GM19397 (cell line): ENCODE results near the gene DOP1B.

Experiments
- ATAC-seq: cut with Tn5 transposase; IDR thresholded peaks from one replicate; pipeline ENCODE4 v1.9.1; 2021; ENCODE audit warnings: mild to moderate bottlenecking, moderate library complexity; ENCODE audit not compliant: unreplicated experiment

DOP1B gene

DNA sequence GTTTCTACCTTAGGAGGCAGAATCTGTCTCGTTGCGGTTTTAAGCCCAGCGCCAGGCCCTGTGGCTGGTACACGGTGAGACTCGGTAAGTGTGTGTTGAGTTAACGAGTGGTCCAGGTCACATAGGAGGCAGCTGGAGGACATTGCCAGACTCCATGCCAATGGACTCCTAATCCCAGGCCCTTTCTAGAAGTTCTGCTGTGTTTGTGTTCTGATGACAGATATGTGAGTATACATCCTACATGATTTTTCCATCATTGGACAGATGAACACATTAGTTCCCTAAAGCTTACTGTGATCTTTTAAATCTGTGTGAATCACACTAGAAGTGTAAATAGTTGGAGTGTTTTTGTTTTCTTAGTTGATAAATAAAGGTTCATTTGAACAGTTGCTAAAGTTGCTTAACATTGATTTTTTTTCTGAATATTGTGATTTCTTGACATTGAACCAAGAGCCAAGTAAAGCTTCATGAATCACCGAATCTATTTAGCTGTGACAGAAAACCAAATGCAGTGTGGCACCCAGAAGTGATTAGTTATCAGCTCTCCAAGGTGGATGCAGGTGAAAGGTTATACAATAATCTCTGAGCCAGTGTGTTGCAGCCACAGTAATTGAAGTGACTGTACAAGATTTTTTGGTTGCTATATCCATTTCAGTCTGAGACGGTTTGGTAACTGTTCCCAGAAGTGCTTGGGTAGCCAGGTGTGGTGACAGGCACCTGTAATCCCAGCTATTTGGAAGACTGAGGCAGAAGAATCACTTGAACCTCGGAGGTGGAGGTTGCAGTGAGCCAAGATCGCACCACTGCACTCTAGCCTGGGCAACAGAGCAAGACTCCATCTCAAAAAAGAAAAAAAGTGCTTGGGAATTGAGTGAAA, 46.3 kb downstream of the DOP1B start:
- no peak for ATAC-seq

DNA sequence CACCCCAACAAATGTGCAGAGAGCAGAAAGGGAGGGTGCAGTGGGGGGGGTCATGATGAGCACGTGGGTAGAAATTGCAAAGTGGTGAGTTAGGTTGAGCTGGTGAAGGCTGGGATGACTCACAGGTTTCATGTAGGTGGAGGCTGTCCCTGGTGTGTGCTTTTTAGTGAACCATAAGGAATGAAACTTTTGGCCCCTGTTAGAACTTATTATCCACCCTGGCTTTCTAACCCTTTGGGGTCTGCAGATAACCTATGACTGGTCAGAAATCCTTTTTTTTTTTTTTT, 46.9 kb downstream of the DOP1B start:
- ATAC-seq, result no peak

DNA sequence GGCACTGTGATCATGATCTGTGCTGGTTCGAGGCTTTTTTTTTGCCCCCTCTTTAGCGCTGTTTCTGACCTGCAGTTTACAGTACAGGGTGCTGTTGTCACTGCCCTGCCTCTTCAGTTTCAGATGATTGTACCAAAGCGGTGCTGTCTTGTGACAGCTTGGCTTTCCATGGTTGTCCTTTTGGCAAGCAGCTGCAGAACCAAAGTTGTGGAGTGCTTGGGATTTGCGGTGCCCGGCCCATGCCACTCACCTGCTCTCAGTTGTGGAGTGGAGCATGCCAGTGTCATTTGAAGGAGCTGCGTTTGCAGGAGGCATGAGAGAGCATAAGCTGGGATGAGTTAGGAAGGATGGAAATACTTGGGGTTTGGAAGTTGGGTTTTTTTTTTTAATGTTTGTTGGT, 48.4 kb downstream of the DOP1B start:
- ATAC-seq, result no peak

DNA sequence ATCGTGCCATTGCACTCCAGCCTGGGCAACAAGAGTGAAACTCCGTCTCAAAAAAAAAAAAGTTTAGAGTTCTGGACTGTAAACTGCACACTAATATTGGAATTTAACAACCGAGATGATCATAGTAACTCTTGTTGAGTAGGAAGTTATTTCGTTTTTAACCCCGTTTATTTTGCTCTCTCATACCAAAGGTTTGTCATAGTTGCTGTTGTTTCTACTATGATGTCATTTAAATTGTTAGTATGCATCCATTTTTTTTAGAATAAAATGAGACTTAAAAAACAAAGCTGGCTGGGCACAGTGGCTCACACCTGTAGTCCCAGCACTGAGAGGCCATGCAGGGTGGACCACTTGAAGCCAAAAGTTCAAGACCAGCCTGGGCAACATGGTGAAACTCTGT, 49.3 kb downstream of the DOP1B start:
- ATAC-seq, result no peak
